HUES48 (cell line): Measurements from ENCODE around the gene CX3CL1.
"Not testable (repeated sequence)": the region's sequence is repeated elsewhere in the genome, so short reads cannot be mapped to it uniquely, and the experiment has no call there.

ENCODE experiments used
- H3K27ac ChIP-seq: one replicate; pipeline ENCODE4 v1.7.0; 2013; ENCODE audit warnings: low read depth, low read length, inconsistent platforms
- H3K27me3 ChIP-seq: 2 replicates; pipeline ENCODE4 v1.6.1; 2013; ENCODE audit warnings: mild to moderate bottlenecking, low read length; ENCODE audit not compliant: control insufficient read depth, insufficient read depth
- H3K36me3 ChIP-seq: 2 replicates; pipeline ENCODE4 v1.6.1; 2013; ENCODE audit warnings: low read length; ENCODE audit not compliant: control insufficient read depth, insufficient read depth
- H3K4me1 ChIP-seq: 2 replicates; pipeline ENCODE4 v1.6.1; 2013; ENCODE audit warnings: mild to moderate bottlenecking, low read length; ENCODE audit not compliant: control insufficient read depth, insufficient read depth
- H3K4me3 ChIP-seq: 2 replicates; pipeline ENCODE4 v1.5.1; 2013; ENCODE audit warnings: mild to moderate bottlenecking, low read depth, low read length
- H3K9ac ChIP-seq: 2 replicates; pipeline ENCODE4 v1.6.1; 2013; ENCODE audit warnings: mild to moderate bottlenecking, low read depth, low read length, moderate library complexity
- H3K9me3 ChIP-seq: 2 replicates; pipeline ENCODE4 v1.6.1; 2013; ENCODE audit warnings: low read length; ENCODE audit not compliant: control insufficient read depth, insufficient read depth

CX3CL1 gene

GRCh38 chr16:57395026-57395425, 22.7 kb downstream of the CX3CL1 start:
- Histone ChIP-seq H3K27ac (no peak overlapping the region), H3K9me3 (no peaks in the 10 kb centered on the region), H3K9ac (no peak overlapping the region), H3K27me3 (no peaks in the 10 kb centered on the region), H3K4me3 (no peak overlapping the region), H3K36me3 (no peaks in the 10 kb centered on the region), H3K4me1 (no peaks in the 10 kb centered on the region)

- H3K9ac ChIP-seq = no peak overlapping the region
- H3K4me1 ChIP-seq = no peaks in the 10 kb centered on the region
- no peaks in the 10 kb centered on the region for H3K27me3 ChIP-seq
- H3K36me3 ChIP-seq = no peaks in the 10 kb centered on the region
- no peak overlapping the region for H3K4me3 ChIP-seq
- H3K9me3 ChIP-seq = no peaks in the 10 kb centered on the region
- no peak overlapping the region for H3K27ac ChIP-seq
These were observed 24.5 kb downstream of the CX3CL1 start for GRCh38 chr16:57396786-57397185.

- not testable (repeated sequence) for H3K9ac ChIP-seq, H3K36me3 ChIP-seq, H3K27me3 ChIP-seq, H3K4me1 ChIP-seq, H3K4me3 ChIP-seq, H3K27ac ChIP-seq, H3K9me3 ChIP-seq
These were observed 25.2 kb downstream of the CX3CL1 start for GRCh38 chr16:57397493-57397892.

- no peak overlapping the region for H3K27ac ChIP-seq
- no peaks in the 10 kb centered on the region for H3K27me3 ChIP-seq
- H3K4me3 ChIP-seq = no peak overlapping the region
- H3K9ac ChIP-seq = no peak overlapping the region
- H3K4me1 ChIP-seq = no peaks in the 10 kb centered on the region
- no peaks in the 10 kb centered on the region for H3K9me3 ChIP-seq
- H3K36me3 ChIP-seq = no peaks in the 10 kb centered on the region
These were observed 29.8 kb downstream of the CX3CL1 start for GRCh38 chr16:57401943-57402640.

GRCh38 chr16:57403965-57404817, 31.9 kb downstream of the CX3CL1 start, which contains the start of gene CCL17:
CCL17 (plus strand) TSS chr16:57404767; CDS start chr16:57413933, 9,166 bp downstream.
- H3K9ac ChIP-seq = no peak within 1 kb of the TSS
- no peak within 1 kb of the TSS for H3K4me3 ChIP-seq
- no peaks in the 10 kb centered on the region for H3K27me3 ChIP-seq
- no peak within 1 kb of the TSS for H3K27ac ChIP-seq
- H3K9me3 ChIP-seq = no peaks in the 10 kb centered on the region
- no peaks in the 10 kb centered on the region for H3K4me1 ChIP-seq
- H3K36me3 ChIP-seq = no peaks in the 10 kb centered on the region

GRCh38 chr16:57405097-57405496, 32.8 kb downstream of the CX3CL1 start:
- H3K4me1 ChIP-seq = no peaks in the 10 kb centered on the region

GRCh38 chr16:57406881-57407280, 34.6 kb downstream of the CX3CL1 start:
- Histone ChIP-seq H3K9ac (no peak overlapping the region), H3K4me3 (no peak overlapping the region), H3K36me3 (no peaks in the 10 kb centered on the region), H3K27ac (no peak overlapping the region), H3K4me1 (no peaks in the 10 kb centered on the region), H3K9me3 (no peaks in the 10 kb centered on the region), H3K27me3 (no peaks in the 10 kb centered on the region)

More at GRCh38 chr16:57405097-57405496, 32.8 kb downstream of the CX3CL1 start:
- H3K9ac ChIP-seq = no peak overlapping the region
- no peak overlapping the region for H3K27ac ChIP-seq
- no peaks in the 10 kb centered on the region for H3K36me3 ChIP-seq
- no peaks in the 10 kb centered on the region for H3K27me3 ChIP-seq
- H3K9me3 ChIP-seq = no peaks in the 10 kb centered on the region
- H3K4me3 ChIP-seq = no peak overlapping the region

- H3K36me3 ChIP-seq = no peaks in the 10 kb centered on the region
- no peaks in the 10 kb centered on the region for H3K27me3 ChIP-seq
- no peak overlapping the region for H3K4me3 ChIP-seq
- H3K9me3 ChIP-seq = no peaks in the 10 kb centered on the region
- no peak overlapping the region for H3K9ac ChIP-seq
- H3K4me1 ChIP-seq = no peaks in the 10 kb centered on the region
- H3K27ac ChIP-seq = no peak overlapping the region
These were observed 35.4 kb downstream of the CX3CL1 start for GRCh38 chr16:57407521-57408353.

GRCh38 chr16:57409065-57409464, 36.8 kb downstream of the CX3CL1 start:
- no peaks in the 10 kb centered on the region for H3K9me3 ChIP-seq
- no peak overlapping the region for H3K9ac ChIP-seq
- no peaks in the 10 kb centered on the region for H3K36me3 ChIP-seq
- H3K4me1 ChIP-seq = no peaks in the 10 kb centered on the region
- H3K27me3 ChIP-seq = no peaks in the 10 kb centered on the region
- no peak overlapping the region for H3K4me3 ChIP-seq
- no peak overlapping the region for H3K27ac ChIP-seq

GRCh38 chr16:57409870-57410587, 37.7 kb downstream of the CX3CL1 start:
- Histone ChIP-seq H3K9ac (no peak overlapping the region), H3K27ac (no peak overlapping the region), H3K4me3 (no peak overlapping the region), H3K9me3 (no peaks in the 10 kb centered on the region), H3K27me3 (no peaks in the 10 kb centered on the region), H3K4me1 (no peaks in the 10 kb centered on the region), H3K36me3 (no peaks in the 10 kb centered on the region)
